ENCODE results near the gene LANCL2.
A peak's percentile ranks its signal among the peaks of the same experiment; 100 is the strongest.
"Not testable (repeated sequence)": the region's sequence is repeated elsewhere in the genome, so short reads cannot be mapped to it uniquely, and the experiment has no call there.

The LANCL2 gene, protein sequence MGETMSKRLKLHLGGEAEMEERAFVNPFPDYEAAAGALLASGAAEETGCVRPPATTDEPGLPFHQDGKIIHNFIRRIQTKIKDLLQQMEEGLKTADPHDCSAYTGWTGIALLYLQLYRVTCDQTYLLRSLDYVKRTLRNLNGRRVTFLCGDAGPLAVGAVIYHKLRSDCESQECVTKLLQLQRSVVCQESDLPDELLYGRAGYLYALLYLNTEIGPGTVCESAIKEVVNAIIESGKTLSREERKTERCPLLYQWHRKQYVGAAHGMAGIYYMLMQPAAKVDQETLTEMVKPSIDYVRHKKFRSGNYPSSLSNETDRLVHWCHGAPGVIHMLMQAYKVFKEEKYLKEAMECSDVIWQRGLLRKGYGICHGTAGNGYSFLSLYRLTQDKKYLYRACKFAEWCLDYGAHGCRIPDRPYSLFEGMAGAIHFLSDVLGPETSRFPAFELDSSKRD

DNA sequence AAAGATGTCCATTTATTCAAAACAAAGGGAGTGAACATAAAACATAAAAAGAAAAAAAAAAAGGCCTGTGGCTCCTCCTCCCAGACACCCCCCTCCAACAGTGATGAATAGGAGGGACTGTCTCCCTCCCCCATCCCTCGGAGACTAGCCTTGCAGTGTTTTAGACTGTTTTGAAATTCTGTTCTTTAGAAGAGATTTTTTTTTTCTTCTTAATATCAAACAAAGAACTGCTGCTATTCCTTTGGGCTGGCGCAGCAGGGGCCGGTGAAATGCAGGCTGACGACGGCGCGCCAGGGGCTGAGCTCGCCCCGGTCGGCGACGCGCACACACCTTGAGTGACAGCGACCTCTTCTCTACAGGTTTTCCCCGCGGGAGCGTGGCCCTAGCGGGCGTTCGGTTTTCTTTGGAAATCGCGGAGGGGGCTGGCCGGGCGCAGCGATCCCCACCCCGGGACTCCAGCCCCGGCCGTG, at the start of gene LANCL2:
LANCL2 (plus strand) TSS at position 133 of the 470 bp plus-strand sequence. CDS start 689 bp downstream, outside the sequence.
- no peak for DNase-seq (ENCODE audit: low read depth, low spot score)

DNA sequence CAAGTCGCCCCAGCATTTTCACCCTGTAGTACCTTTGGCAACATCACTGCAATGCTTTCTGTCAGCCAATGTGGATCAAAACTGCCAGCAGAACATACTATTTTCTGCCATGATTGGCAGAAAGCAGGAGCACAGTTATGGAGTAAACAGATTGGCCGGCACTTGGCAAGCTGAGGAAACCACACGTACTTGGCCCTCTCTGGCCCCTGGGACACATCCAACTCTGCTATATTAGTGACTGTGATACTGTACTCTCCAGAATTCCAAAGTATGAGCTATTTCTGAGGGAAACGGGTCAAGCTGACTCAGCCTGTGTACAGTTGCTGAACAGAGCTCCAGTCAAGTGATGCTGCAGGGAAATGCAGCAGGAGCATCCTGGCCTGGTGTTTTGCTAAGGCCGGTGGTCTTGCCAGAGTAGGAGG, 39.8 kb upstream of the LANCL2 start:
- DNase-seq (ENCODE audit: low read depth, low spot score), result peak; percentile 95

DNA sequence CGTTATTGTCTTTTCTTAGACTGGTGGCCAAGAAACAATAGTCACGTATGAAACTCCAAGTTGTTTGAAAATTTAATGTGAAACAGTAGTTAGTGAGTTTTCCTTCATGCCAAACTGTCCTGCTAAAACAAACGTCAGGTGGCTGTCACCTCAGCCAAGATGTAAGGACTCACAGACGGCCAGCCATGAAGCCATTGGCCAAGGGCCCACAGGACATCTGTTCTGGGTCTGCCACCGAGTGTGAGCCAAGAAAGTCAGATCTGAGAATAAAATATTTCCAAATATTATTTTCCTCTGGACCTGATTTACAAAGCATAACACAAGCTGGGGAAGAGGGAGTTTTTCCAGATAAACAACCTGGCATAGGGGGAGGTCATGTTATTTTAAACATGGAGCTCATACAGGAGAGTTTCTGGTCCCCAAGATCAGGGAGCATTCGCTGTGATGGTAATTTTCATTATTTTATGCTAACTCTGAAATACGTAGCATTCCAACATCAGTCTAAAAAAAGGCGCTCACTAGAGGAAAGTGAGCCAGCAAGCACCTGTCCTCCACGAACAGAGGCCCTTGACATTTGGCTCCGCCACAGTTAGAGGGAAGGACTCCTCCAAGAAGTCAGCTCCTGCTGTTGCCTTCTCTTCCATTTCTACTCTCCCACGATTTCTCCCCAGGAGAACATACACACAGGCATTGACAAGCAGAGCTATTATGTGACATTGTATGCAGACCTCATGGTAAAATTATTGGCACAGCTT, 38.9 kb upstream of the LANCL2 start:
- DNase-seq (ENCODE audit: low read depth, low spot score), result no peak

DNA sequence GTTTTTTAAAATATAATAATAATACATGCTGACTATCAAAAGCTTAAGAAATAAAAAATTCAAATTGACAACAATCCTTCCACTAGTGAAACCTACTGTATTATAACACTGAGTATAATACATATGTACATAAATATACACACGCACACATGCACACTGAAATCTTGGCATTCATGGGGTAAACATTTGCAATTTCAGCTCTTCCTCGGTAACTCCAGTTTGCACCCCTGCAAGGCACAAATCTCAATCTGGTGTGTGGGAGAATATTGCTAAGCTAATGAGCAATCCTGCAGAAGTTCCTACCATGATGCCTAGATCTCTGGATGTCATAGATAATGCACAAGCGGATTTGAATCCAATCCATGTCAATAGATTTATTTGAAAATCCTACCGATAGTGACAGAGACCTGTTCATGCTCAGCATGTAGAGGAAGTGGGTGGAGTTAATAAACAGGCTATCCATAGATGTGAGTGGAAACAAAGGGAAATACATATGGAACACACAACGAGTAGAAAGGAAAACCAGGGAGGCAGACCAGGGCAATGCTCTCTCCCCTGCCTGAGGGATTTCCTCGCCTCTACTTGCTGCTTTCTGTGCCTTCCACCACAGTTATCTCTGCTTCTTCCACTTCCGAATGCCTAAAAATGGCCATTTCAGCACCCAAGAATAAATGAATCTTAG, 38.1 kb upstream of the LANCL2 start:
- no peak for DNase-seq (ENCODE audit: low read depth, low spot score)

DNA sequence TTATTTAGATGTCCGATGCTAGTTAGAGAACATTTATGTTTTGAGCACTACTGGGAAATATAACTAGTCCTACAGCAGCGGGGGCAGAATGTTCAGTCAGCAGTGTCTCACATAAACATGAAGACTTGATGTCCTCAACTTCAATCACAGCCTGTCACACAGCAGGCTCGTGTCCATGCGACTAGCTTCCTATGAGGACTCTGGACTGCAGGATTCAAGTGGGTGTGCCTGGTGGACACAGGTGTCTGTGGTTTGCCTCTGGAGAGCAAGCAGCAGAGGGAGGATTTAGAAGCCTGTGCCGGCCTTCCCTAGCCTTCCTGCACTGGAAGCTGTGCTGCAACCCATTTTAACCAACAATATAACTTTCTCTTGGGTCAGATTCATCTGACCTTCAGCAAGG, 30.0 kb upstream of the LANCL2 start:
- DNase-seq (ENCODE audit: low read depth, low spot score), result no peak

DNA sequence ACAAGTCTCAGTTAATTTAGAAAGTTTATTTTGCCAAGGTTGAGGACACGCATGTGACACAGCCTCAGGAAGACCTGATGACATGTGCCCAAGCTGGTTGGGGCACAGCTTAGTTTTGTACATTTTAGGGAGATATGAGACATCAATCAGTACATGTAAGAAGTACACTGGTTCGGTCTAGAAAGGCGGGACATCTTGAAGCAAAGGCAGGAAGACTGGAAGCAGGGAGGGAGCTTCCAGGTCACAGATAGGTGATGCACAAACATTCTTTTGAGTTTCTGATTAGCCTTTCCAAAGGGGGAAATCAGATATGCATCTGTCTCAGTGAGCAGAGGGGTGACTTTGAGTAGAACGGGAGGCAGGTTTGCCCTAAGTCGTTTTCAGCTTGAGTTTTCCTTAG, 29.4 kb upstream of the LANCL2 start:
- DNase-seq (ENCODE audit: low read depth, low spot score), result no peak

DNA sequence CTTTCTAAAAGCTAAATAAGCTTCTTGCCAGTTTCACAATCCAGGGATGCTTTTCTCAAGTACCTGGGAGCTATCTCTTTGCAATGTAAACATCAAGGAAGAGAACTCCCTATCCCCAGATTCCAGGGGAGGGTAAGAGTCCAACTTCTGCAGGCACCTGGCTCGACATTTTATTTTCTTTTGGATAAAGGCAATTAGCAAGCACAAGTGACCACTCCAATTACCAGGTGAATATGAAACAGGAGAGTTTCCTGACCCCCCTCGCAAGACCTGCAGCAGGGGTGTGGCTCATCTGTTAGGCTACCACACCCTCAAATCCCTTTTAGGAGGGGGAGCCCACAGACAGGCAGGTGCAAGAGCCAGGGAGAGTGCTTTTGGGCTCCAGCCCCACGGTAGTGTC, 28.6 kb upstream of the LANCL2 start:
- DNase-seq (ENCODE audit: low read depth, low spot score), result no peak

DNA sequence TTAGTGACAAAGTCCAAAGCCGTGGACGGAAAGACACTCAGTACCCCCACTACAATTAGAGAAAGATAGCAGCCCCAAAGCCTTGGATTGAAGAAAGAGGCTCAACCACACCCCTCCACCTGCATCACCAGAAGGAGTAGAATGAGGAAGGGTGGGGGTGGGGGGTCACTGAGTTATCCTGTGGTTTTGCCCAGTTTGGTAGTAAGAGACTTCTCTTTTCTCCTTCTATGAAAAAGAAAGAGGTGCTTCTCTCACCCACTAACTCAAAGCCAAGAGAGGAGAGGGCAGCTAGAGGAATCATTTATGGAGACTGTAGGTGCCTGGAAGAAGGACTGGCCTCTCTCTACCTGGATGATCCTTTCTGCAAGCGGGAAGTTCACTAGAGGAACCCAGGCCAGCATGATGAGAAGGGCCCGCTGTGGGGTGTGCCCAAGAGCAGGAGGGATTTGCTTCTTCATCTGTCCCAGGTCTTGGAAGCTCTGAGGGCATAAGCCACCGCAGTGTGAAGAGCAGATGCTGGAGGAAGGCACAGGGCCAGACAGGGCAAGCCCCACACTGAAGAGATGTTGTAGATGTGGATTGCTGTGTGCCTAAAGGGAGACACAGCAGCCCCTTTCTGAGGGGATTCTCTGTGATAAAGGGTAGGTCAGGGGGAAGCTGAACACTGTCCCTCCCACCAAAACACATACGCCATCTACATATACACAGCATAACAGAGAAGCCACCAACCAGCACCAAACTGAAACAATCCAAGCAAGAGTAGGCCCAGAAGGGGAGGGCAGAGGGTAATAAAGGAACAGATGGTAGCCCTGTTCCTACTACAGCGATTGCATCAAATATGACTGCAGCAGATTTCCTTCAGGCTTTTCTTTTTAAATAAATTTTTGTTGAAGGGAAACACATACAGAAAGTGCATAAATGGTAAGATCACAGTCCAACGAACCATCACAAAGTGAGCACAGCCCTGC, 25.8 kb upstream of the LANCL2 start:
- no peak for DNase-seq (ENCODE audit: low read depth, low spot score)

DNA sequence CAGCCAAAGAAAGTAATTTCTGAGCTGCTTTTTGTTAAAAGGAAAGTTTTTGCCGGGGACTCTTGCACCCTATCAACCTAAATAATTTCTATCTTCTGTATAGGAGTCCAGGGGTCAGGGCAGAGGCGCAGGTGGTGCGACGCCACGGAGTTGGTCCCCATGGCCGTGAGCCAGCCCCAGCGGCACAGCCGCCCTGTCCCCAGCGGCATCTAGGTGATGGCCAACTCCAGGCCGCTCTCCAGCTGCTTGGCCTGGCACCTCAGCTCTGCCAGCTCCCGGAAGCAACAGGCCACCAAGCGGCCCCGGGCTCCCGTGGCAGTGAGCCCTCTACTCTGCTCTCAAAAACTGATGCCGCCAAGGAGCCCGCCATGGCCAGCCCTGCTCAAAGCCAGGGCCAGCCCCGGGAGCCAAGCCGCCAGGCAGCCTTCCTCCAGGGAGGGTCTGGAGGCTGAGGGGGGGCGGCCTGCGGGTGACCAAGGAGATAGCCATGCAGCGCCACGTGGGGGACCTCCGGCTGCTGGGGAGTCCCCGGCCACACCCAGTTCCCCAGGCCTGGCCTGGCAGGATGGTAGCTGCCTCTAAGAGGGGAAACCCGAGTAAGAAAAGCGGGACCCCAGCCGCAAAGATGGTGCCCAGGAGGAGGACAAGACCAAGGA, 22.8 kb upstream of the LANCL2 start:
- DNase-seq (ENCODE audit: low read depth, low spot score), result no peak

DNA sequence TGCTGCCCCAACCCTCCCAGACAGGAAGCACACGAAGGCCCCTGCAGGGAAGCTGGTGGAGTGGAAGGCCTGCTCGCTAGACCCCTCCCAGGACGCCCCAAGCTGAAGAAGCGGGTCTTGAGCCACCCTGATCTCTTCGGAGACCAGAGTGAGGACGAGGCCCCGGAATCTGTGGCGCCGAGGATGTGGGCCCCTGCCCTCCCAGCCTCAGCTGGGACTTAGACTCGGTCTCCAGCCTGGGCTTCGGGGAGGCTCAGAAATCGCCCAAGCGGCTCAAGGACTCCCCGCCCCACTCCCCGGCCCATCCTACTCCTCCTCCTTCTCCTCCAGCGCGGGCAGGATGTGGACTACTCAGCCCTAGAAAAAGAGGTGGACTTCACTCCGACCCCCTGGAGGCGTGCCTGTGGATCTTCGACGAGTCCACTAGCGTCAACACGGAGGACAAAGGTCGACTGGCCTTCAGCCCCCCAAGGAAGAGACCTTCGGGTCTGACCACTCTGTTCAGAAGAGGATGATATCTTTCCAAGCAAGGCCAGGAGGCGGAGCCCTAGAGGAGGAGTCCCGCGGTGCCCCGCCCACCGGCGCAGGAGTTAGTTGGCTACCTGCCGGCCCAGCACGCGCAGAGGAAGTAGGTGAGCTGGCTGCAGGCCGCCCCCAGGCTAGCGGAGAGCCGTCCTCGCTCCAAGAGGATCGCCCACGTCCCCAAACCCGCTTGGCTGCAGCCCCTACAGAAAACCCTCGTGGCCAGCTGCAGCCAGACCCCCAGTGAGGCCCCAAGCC, 21.9 kb upstream of the LANCL2 start:
- DNase-seq (ENCODE audit: low read depth, low spot score), result no peak

DNA sequence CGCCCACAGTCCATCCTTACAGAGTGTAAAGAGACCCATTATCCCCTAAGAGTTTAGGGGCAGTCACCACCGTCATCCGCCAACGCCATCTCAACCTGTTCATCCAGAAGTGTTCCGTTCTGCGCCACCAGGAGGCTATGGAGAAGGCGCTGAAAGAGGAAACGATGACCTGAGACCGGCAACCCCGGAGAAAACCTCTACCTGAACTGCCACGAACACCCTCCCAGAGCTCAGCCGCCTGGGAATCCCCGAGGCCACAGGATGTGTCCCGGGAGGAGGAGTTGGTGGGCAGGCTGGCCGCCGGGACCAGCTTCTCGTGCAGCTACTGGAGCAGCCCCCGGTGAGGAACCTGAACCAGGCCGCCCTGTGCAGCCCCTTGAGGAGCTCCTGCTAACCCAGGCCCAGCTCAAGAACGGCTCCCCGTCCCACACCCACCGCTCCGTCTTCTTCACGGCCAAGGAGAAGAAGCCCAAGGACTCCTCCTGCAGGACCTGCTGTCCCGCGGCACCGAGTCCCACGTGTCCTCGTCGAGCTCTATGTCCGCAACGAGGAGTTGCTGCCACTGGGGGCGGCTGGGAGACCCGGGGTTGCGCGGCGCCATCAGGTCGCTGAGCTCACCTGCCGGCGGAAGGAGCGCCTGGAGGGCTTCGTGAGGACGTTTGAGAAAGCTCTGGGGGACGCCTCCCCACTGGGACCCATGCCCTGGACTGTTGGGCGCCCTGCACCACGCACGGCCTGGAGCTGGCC, 21.1 kb upstream of the LANCL2 start:
- no peak for DNase-seq (ENCODE audit: low read depth, low spot score)

DNA sequence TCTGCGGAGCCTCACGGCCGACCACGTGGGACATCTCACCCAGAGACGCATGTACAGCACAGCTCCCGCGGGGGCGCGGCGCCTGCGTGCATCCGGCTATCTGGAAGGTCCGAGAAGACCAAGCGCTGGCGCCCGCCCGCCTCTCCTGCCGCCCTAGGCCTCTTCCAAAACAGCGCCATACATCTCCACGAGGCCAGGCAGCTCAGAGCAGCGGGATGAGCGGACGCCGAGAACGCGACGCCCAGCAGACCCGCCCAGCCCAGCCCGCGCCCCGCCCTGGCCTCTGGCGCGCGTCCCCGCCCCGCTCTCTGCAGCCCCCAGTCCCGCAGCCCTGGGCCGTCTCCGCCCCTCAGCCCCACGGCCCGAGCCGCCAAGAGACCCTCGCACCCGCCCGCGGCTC, 20.3 kb upstream of the LANCL2 start:
- DNase-seq (ENCODE audit: low read depth, low spot score), result no peak

DNA sequence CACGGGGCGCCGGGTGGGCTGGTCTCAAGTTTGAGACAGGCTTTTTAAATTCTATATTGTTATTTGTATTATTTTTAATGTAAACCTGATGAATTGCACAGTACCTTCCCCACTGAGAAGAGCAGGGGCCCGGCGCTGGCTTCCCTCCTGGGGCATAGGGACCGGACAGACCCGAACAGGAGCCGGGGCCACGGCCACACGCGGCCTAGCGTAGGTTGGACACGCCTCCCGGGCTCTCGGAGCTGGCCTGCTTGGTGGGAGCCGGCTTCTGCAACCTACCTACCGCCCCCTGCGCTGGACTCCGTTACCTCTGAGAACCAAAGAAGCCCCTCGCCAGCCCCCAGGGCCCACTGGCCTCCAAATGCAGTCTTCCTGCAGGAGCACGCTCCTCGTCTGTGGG, 19.8 kb upstream of the LANCL2 start:
- no peak for DNase-seq (ENCODE audit: low read depth, low spot score)

DNA sequence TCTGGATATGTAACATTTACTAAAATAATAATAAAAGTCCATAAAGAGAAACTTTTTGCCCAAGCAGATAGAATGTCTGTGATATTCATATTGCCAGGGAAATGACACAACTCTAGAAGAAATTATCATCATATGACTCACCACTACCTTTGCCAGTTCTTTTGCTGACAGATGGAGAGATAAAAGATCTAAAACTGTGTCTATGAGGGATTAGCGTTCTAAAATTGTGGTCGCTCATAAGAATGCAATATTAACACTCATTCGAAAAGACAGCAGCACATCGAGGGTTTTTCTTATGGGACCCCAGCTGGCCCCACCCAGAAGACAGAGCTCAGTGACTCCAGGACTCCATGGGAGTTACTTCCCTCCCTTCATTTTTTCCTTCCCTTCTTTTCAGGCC, 16.6 kb upstream of the LANCL2 start:
- DNase-seq (ENCODE audit: low read depth, low spot score), result peak; percentile 25

DNA sequence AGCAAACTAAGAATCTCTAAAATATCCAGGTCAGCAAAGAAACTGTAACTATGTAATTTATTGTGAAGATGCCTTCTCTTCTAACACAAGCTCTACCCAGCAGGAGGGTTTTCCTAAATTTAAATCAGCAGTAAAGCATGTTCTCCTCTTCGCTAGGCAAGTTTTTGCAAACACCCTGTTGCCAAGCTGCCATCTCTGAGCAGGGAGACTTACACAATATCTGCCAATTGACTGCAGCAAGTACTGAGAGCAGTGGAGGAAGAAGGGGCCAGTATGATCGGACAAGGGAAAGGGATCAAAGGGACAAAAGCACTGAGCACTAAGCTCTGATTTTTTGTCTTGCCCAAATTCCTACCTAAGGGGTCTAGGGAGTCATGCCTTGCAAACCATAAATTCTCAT, 16.0 kb upstream of the LANCL2 start:
- DNase-seq (ENCODE audit: low read depth, low spot score), result peak; percentile 10

DNA sequence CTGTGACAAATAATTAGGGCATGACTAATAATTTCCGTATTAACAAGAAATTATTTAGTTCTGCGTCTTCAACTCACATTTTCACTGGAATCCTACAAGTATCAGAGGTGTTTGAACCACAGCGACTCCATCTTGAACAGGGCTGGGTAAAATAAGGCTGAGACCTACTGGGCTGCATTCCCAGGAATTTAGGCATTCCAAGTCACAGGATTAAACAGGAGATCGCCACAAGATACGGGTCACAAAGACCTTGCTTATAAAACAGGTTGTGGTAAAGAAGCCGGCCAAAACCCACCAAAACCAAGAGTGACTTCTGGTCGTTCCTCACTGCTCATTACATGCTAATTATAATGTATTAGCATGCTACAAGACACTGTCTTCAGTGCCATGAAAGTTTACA, 14.9 kb upstream of the LANCL2 start:
- peak; percentile 27 for DNase-seq (ENCODE audit: low read depth, low spot score)

DNA sequence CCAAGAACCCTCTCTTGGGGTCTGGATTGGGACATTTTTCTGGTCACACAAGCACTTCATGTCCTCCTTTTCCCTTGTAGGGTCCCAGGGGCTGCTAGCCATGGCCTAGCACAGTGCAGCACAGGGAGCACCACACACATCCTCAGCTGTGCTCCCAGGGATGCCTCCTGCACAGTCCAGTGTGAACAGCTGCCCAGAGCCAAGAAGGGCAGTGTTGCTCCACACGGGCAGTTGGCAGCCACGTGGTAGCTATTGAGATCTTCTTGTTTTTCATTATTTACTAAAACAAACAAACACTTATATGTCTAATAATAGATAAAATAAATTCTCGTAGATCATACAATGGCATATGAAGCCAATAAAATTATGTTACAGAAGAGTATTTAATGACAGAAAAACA, 13.9 kb upstream of the LANCL2 start:
- no peak for DNase-seq (ENCODE audit: low read depth, low spot score)

DNA sequence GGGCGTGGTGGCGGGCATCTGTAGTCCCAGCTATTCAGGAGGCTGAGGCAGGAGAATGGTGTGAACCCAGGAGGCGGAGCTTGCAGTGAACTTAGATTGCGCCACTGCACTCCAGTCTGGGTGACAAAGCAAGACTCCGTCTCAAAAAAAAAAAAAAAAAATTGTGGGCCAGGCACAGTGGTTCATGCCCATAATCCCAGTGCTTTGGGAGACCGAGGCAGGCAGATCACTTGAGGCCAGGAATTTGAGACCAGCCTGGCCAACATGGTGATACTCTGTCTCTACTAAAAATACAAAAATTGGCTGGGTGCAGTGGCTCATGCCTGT, 12.2 kb upstream of the LANCL2 start:
- not testable (repeated sequence) for DNase-seq (ENCODE audit: low read depth, low spot score)

DNA sequence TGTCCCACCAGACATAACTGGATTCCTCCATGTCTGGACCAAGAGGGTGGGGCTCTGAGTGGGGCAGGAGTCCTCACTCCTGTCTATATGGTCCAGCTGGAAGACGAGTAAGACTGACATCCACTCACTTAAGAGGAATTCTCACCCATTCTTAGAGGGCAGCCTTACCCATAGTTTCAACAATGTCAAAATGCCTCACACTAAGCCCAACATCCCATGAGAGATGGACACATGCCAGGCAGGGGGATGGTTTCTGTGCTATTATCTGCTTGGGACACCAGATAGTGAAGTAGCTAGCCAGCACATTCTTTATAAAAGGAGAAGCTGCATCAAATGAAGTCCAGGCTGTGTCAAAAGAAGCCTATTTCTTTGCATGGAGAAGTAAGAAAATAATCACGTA, 4.7 kb upstream of the LANCL2 start:
- DNase-seq (ENCODE audit: low read depth, low spot score), result no peak

Measured in astrocyte of the hippocampus (primary cell).